AG10803 (cell line): Measurements from ENCODE around the gene CZIB.
"Not testable (repeated sequence)": the region's sequence is repeated elsewhere in the genome, so short reads cannot be mapped to it uniquely, and the experiment has no call there.

ENCODE experiments used
- DNase-seq: peaks from one replicate; pipeline ENCODE4 v3.0.0; 2010; ENCODE audit warnings: low read depth
- H3K4me3 ChIP-seq: 2 replicates; pipeline ENCODE4 v1.5.1; 2011; ENCODE audit warnings: mild to moderate bottlenecking, low read length, control low read depth
- CTCF ChIP-seq: conservative IDR thresholded peaks from 2 replicates; pipeline ENCODE4 v1.5.1; 2011; ENCODE audit warnings: mild to moderate bottlenecking, low read length, control low read depth, inconsistent platforms

CZIB gene

GRCh38 chr1:53187401-53187800 lies 33.0 kb downstream of the CZIB start:
- DNase-seq = no peak
- no peak overlapping the region for H3K4me3 ChIP-seq
- TF ChIP-seq CTCF = no peak

- DNase-seq = no peak
- TF ChIP-seq CTCF = no peak
- H3K4me3 ChIP-seq = no peak overlapping the region
Measured at GRCh38 chr1:53186533-53186932, 33.9 kb downstream of the CZIB start.

- DNase-seq, H3K4me3 ChIP-seq: not testable (repeated sequence)
Measured at GRCh38 chr1:53185955-53186297, 34.5 kb downstream of the CZIB start.

GRCh38 chr1:53183095-53183990 lies 37.1 kb downstream of the CZIB start:
- H3K4me3 ChIP-seq = no peak overlapping the region
- DNase-seq = peak; percentile 32
- no peak for TF ChIP-seq CTCF

- no peak overlapping the region for H3K4me3 ChIP-seq
- no peak for TF ChIP-seq CTCF
- no peak for DNase-seq
Measured at GRCh38 chr1:53182716-53183094, 37.7 kb downstream of the CZIB start.

GRCh38 chr1:53182111-53182593 lies 38.3 kb downstream of the CZIB start:
- peak; percentile 80 for DNase-seq
- TF ChIP-seq CTCF = peak; percentile 68
- H3K4me3 ChIP-seq = no peak overlapping the region

GRCh38 chr1:53180951-53181350 lies 39.5 kb downstream of the CZIB start:
- no peak overlapping the region for H3K4me3 ChIP-seq
- TF ChIP-seq CTCF = no peak

More at GRCh38 chr1:53180951-53181350, 39.5 kb downstream of the CZIB start:
- DNase-seq = no peak
